OCI-LY3 (cell line): ENCODE results near the gene KL.

ENCODE experiments used
- H2AFZ ChIP-seq: fragments of 200-600, 300-600 bp; shearing (Covaris generic); 2 replicates; pipeline ENCODE4 v1.6.0; 2014; ENCODE audit warnings: antibody characterized with exemption, low read depth, low read length
- H3K27ac ChIP-seq: fragments of 200-600, 300-600 bp; sonication (generic); 2 replicates; pipeline ENCODE4 v1.5.1; 2014; ENCODE audit warnings: mild to moderate bottlenecking, low read length, moderate library complexity, mixed read lengths
- H3K27me3 ChIP-seq: fragments of 200-600, 300-600 bp; sonication (generic); 2 replicates; pipeline ENCODE4 v1.6.1; 2014; ENCODE audit warnings: low read depth, low read length, mixed read lengths
- H3K36me3 ChIP-seq: fragments of 200-600, 300-600 bp; sonication (generic); replicated peaks from 2 replicates; pipeline ENCODE3; 2014; ENCODE audit warnings: low read depth, low read length, mixed read lengths
- H3K4me1 ChIP-seq: fragments of 300-600, 200-600 bp; sonication (generic); 2 replicates; pipeline ENCODE4 v1.6.1; 2014; ENCODE audit warnings: low read length, mixed read lengths
- H3K4me2 ChIP-seq: fragments of 200-600, 300-600 bp; sonication (generic); 2 replicates; pipeline ENCODE4 v1.6.1; 2014; ENCODE audit warnings: low read length, mixed read lengths
- H3K4me3 ChIP-seq: fragments of 300-600, 200-600 bp; sonication (generic); 2 replicates; pipeline ENCODE4 v1.5.1; 2014; ENCODE audit warnings: antibody characterized with exemption, mild to moderate bottlenecking, low read length, moderate library complexity
- H3K79me2 ChIP-seq: fragments of 300-600, 200-600 bp; shearing (Covaris generic); 2 replicates; pipeline ENCODE4 v1.6.1; 2014; ENCODE audit warnings: mild to moderate bottlenecking, low read length, mixed read lengths
- H3K9ac ChIP-seq: fragments of 300-600, 200-600 bp; shearing (Covaris generic); 2 replicates; pipeline ENCODE4 v1.6.0; 2014; ENCODE audit warnings: mild to moderate bottlenecking, low read length, moderate library complexity
- H3K9me3 ChIP-seq: fragments of 200-600, 300-600 bp; shearing (Covaris generic); 2 replicates; pipeline ENCODE4 v1.6.1; 2014; ENCODE audit warnings: low read length, mixed read lengths; ENCODE audit not compliant: insufficient read depth
- H4K20me1 ChIP-seq: fragments of 200-600, 300-600 bp; sonication (generic); 2 replicates; pipeline ENCODE4 v1.6.1; 2016; ENCODE audit warnings: low read length, mixed read lengths; ENCODE audit not compliant: insufficient read depth
- EZH2phosphoT487 ChIP-seq: fragments of 200-600 bp; shearing (Covaris generic); IDR thresholded peaks from 2 replicates; pipeline ENCODE4 v1.6.1; 2018; ENCODE audit warnings: antibody characterized with exemption, mixed run types, low read depth
- TF ChIP-seq, protein P1 (sequence below): fragments of 200-600, 300-600 bp; sonication (generic); IDR thresholded peaks from 2 replicates; pipeline ENCODE4 v1.5.1; 2014; ENCODE audit warnings: antibody characterized with exemption, low read length, low read depth

Gene KL

DNA sequence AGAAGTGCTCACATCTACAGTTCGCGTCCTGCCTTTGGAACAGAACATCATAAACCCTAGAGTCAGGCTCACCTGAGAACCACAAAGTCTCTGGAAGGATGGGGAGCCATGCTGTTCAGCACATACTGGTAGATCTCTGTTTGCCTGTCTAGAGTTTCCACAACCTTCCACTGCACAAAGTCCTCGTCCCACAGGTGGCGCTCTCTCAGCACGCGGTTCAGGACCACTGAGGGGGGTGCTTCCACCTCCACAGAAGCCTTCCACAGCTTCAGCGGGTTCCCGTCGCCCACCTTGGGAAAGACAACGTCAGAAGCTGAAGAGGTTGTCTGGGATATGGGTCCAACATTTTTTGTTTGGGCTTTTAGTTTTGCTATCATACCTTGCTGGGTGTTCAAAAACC is 93.6 kb downstream of the KL start:
- Histone ChIP-seq H3K27ac (peak overlapping the region; percentile 11; the same call in 1 of the 2 replicates), H3K79me2 (no peaks in the 10 kb centered on the region), H3K4me2 (peak overlapping the region; percentile 78), H3K4me1 (peaks cover 64% of the 10 kb centered on the region), H3K4me3 (peak overlapping the region; percentile 8; the same call in 1 of the 2 replicates), H3K36me3 (no peaks in the 10 kb centered on the region), H2AFZ (peak overlapping the region; percentile 97), H3K9me3 (no peaks in the 10 kb centered on the region), H3K9ac (peak overlapping the region; percentile 13; the same call in 1 of the 2 replicates), H4K20me1 (no peaks in the 10 kb centered on the region), H3K27me3 (no peaks in the 10 kb centered on the region)
- no peak for TF ChIP-seq EZH2phosphoT487
- TF ChIP-seq, protein P1, sequence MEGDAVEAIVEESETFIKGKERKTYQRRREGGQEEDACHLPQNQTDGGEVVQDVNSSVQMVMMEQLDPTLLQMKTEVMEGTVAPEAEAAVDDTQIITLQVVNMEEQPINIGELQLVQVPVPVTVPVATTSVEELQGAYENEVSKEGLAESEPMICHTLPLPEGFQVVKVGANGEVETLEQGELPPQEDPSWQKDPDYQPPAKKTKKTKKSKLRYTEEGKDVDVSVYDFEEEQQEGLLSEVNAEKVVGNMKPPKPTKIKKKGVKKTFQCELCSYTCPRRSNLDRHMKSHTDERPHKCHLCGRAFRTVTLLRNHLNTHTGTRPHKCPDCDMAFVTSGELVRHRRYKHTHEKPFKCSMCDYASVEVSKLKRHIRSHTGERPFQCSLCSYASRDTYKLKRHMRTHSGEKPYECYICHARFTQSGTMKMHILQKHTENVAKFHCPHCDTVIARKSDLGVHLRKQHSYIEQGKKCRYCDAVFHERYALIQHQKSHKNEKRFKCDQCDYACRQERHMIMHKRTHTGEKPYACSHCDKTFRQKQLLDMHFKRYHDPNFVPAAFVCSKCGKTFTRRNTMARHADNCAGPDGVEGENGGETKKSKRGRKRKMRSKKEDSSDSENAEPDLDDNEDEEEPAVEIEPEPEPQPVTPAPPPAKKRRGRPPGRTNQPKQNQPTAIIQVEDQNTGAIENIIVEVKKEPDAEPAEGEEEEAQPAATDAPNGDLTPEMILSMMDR = peak; percentile 76

DNA sequence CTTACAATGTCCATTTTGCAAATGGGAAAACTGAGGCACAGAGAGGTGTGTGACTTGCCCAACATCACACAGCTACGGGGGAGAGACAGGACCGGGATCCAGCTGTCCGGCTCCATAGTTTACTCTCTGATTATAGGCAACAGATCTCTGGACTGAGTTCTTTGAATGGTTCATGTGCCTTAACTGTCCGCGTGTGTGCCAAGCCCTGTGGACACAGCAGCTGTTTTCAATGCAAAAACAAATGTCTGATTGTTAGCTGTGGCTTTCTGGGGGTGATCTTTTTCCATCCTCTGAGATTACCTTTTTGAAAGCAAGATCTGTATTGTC is 94.1 kb downstream of the KL start:
- Histone ChIP-seq H3K4me1 (peaks cover 59% of the 10 kb centered on the region), H4K20me1 (no peaks in the 10 kb centered on the region), H3K27ac (peak overlapping the region; percentile 66), H3K9ac (peak overlapping the region; percentile 54; the same call in 1 of the 2 replicates), H3K79me2 (no peaks in the 10 kb centered on the region), H3K4me2 (peak overlapping the region; percentile 78), H3K4me3 (peak overlapping the region; percentile 49), H3K36me3 (no peaks in the 10 kb centered on the region), H2AFZ (peak overlapping the region; percentile 97), H3K9me3 (no peaks in the 10 kb centered on the region), H3K27me3 (no peaks in the 10 kb centered on the region)
- TF ChIP-seq EZH2phosphoT487 = no peak
- TF ChIP-seq, protein P1 = no peak

DNA sequence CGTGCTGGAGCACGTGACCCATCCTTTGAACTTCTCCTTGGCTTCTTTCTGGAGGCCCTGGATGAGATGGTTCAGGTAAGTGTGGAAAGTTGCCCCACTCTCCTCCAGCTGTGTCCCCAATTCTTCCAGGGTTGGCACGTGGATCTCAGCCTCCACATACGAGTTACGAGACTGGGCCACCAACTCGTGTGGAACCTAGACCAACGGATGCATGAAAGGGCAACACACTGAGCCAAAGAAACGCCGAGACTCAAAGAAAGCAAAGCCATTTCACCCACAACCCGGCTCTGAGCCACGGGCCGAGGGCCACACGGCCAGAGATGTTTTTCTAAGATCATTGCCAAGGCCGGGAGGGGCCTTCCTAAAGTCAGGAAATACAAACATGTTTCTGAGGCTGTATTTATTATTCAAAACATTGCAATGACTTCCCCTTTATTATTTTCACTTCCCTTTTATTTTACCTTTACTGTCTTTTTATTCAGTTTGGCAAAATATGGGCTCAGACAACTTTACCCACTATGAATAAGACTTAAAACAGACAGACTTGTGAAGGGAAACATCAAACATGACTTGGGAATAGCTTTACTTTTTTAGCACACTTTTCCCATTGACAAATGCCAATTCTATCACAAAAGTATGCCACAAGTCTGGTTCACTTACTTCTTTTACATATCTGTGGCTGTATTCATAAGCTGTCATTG is 94.6 kb downstream of the KL start:
- Histone ChIP-seq H3K79me2 (no peaks in the 10 kb centered on the region), H3K9ac (peak overlapping the region; percentile 54), H3K9me3 (no peaks in the 10 kb centered on the region), H3K4me1 (peaks cover 54% of the 10 kb centered on the region), H2AFZ (peak overlapping the region; percentile 97), H3K36me3 (no peaks in the 10 kb centered on the region), H3K4me3 (peak overlapping the region; percentile 49), H3K27me3 (no peaks in the 10 kb centered on the region), H3K27ac (peak overlapping the region; percentile 66), H4K20me1 (no peaks in the 10 kb centered on the region), H3K4me2 (peak overlapping the region; percentile 78)
- no peak for TF ChIP-seq EZH2phosphoT487
- TF ChIP-seq, protein P1 = no peak

DNA sequence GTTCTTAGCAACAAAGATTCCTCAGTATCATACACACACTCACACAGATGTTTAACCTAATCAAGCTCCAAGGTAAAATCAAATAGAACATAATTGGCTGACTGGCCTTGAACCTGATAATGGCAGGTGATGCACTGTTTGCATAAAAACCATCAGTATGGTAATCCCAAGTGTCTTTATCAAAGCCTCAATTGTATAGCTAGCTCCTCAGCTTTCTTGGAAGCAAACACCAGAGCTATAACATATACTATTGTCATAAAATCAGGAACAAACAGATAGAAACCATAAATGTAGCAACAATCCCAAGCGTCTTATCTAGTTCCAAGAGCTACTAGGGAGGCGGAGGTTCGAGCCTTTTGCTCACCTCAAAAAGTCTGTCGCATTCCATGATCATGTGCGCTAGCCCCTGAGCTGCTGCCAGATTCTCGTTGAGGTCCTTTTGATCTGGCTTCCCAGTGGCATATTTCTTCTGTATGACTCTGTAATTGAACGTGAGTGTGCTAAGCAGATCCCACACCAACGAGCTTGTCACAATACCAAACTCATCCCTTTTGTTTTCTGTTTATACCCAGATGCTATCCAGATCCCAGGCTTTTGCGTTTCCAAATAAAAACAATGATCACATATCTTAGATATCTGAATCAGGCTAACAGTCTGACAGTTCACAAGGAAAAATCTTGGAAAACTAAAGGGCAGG is 95.3 kb downstream of the KL start:
- no peaks in the 10 kb centered on the region for H3K9me3 ChIP-seq
- H4K20me1 ChIP-seq = no peaks in the 10 kb centered on the region
- peaks cover 47% of the 10 kb centered on the region for H3K4me1 ChIP-seq
- no peaks in the 10 kb centered on the region for H3K79me2 ChIP-seq
- peak overlapping the region; percentile 66 for H3K27ac ChIP-seq
- peak overlapping the region; percentile 54; the same call in 1 of the 2 replicates for H3K9ac ChIP-seq
- H3K4me3 ChIP-seq = peak overlapping the region; percentile 49; the same call in 1 of the 2 replicates
- H3K27me3 ChIP-seq = no peaks in the 10 kb centered on the region
- peak overlapping the region; percentile 97 for H2AFZ ChIP-seq
- TF ChIP-seq, protein P1 = no peak
- no peak for TF ChIP-seq EZH2phosphoT487
- no peaks in the 10 kb centered on the region for H3K36me3 ChIP-seq
- peak overlapping the region; percentile 78 for H3K4me2 ChIP-seq
